ENCODE results near the gene CHN2. TPM values are rescaled to one million over a fixed set of nuclear protein-coding genes. Genes with fewer than 3 reads are reported as not detected.

CHN2 gene
- total RNA-seq, 2 experiments from 2014 or later = 2.1 to 3.5 TPM

- Histone ChIP-seq H3K4me3 (ENCODE audit: low read length) (no peak overlapping the region), H3K27me3 (ENCODE audit: control insufficient read depth in 1 of 2, insufficient read depth in 2 of 2, low read length in 2 of 2) (no peaks in the 10 kb centered on the region), H3K36me3 (ENCODE audit: insufficient read depth, low read length) (no peaks in the 10 kb centered on the region), H3K9me3 (ENCODE audit: control insufficient read depth in 1 of 2, insufficient read depth in 1 of 2, low read length in 2 of 2) (no peaks in the 10 kb centered on the region), H3K4me1 (ENCODE audit: insufficient read depth, low read length) (no peaks in the 10 kb centered on the region), H3K27ac (ENCODE audit: low read depth in 1 of 2, low read length in 2 of 2) (no peak overlapping the region)
- H3K4me3 Mint-ChIP-seq = no peak overlapping the region
- no peaks in the 10 kb centered on the region for H3K9me3 Mint-ChIP-seq
- ChIA-PET CTCF (no interaction called here), POLR2A (no interaction called here)
- H3K36me3 Mint-ChIP-seq (ENCODE audit: low read depth) = no peaks in the 10 kb centered on the region
- intact Hi-C loops (cut with DNase I, micrococcal nuclease) = no loop called here
- no peaks in the 10 kb centered on the region for H3K4me1 Mint-ChIP-seq (ENCODE audit: low read depth)
- TF ChIP-seq CTCF (IDR thresholded peaks at IDR 0.05) = no peak
- H3K27ac Mint-ChIP-seq = no peak overlapping the region
- ATAC-seq (ENCODE audit: poor library complexity) (no peak), DNase-seq (no peak)
- peaks cover 3% of the 10 kb centered on the region for H3K27me3 Mint-ChIP-seq
These were observed 189.7 kb downstream of the CHN2 start for GRCh38 chr7:29384277-29384676.

GRCh38 chr7:29385214-29385814 is 190.7 kb downstream of the CHN2 start:
- TF ChIP-seq CTCF (IDR thresholded peaks at IDR 0.05) = no peak
- no peaks in the 10 kb centered on the region for H3K4me1 ChIP-seq (ENCODE audit: insufficient read depth, low read length)
- H3K4me3 ChIP-seq (ENCODE audit: low read length) = no peak overlapping the region
- DNase-seq (no peak), ATAC-seq (ENCODE audit: poor library complexity) (no peak)
- no peaks in the 10 kb centered on the region for H3K36me3 ChIP-seq (ENCODE audit: insufficient read depth, low read length)
- CTCF ChIA-PET = no interaction called here
- Mint-ChIP-seq H3K27ac (no peak overlapping the region), H3K4me3 (no peak overlapping the region), H3K4me1 (ENCODE audit: low read depth) (no peaks in the 10 kb centered on the region), H3K36me3 (ENCODE audit: low read depth) (no peaks in the 10 kb centered on the region), H3K27me3 (peaks cover 3% of the 10 kb centered on the region), H3K9me3 (no peaks in the 10 kb centered on the region)
- intact Hi-C loops (cut with DNase I, micrococcal nuclease) = no loop called here
- no peaks in the 10 kb centered on the region for H3K27me3 ChIP-seq (ENCODE audit: control insufficient read depth in 1 of 2, insufficient read depth in 2 of 2, low read length in 2 of 2)
- H3K9me3 ChIP-seq (ENCODE audit: control insufficient read depth in 1 of 2, insufficient read depth in 1 of 2, low read length in 2 of 2) = no peaks in the 10 kb centered on the region
- POLR2A ChIA-PET = no interaction called here
- no peak overlapping the region for H3K27ac ChIP-seq (ENCODE audit: low read depth in 1 of 2, low read length in 2 of 2)

GRCh38 chr7:29386196-29386765 is 191.7 kb downstream of the CHN2 start:
- H3K36me3 Mint-ChIP-seq (ENCODE audit: low read depth) = no peaks in the 10 kb centered on the region
- no peaks in the 10 kb centered on the region for H3K27me3 Mint-ChIP-seq
- Histone ChIP-seq H3K4me1 (ENCODE audit: insufficient read depth, low read length) (no peaks in the 10 kb centered on the region), H3K36me3 (ENCODE audit: insufficient read depth, low read length) (no peaks in the 10 kb centered on the region), H3K27ac (ENCODE audit: low read depth in 1 of 2, low read length in 2 of 2) (no peak overlapping the region), H3K27me3 (ENCODE audit: control insufficient read depth in 1 of 2, insufficient read depth in 2 of 2, low read length in 2 of 2) (no peaks in the 10 kb centered on the region), H3K9me3 (ENCODE audit: control insufficient read depth in 1 of 2, insufficient read depth in 1 of 2, low read length in 2 of 2) (no peaks in the 10 kb centered on the region), H3K4me3 (ENCODE audit: low read length) (no peak overlapping the region)
- ATAC-seq (ENCODE audit: poor library complexity) (no peak), DNase-seq (no peak)
- TF ChIP-seq CTCF (IDR thresholded peaks at IDR 0.05) = no peak
- intact Hi-C loops (cut with DNase I, micrococcal nuclease) = no loop called here
- H3K27ac Mint-ChIP-seq = no peak overlapping the region
- CTCF ChIA-PET = no interaction called here
- H3K4me3 Mint-ChIP-seq = no peak overlapping the region
- POLR2A ChIA-PET = no interaction called here
- no peaks in the 10 kb centered on the region for H3K4me1 Mint-ChIP-seq (ENCODE audit: low read depth)
- no peaks in the 10 kb centered on the region for H3K9me3 Mint-ChIP-seq

All from CD4-positive, alpha-beta T cell (primary cell).